ENCODE data around the gene PCDHGA9.
"Not testable (repeated sequence)": the region's sequence is repeated elsewhere in the genome, so short reads cannot be mapped to it uniquely, and the experiment has no call there.

Gene PCDHGA9

GRCh38 chr5:141382469-141383294 is 19.9 kb upstream of the PCDHGA9 start, which contains the start of gene PCDHGA7:
Gene PCDHGA7, plus strand, starts transcription at chr5:141382742. Its CDS starts 158 bp downstream, at chr5:141382900.
- TF ChIP-seq POLR2AphosphoS5 (IDR thresholded peaks at IDR 0.05; ENCODE audit: low read depth, low read length) (no peak), TAF1 (IDR thresholded peaks at IDR 0.05; ENCODE audit: borderline replicate concordance, insufficient read depth, low read length) (no peak), REST (IDR thresholded peaks at IDR 0.05; ENCODE audit: insufficient read depth in 1 of 2, low read depth in 2 of 2, low read length in 2 of 2) (no peak), SIN3A (IDR thresholded peaks at IDR 0.05; ENCODE audit: borderline replicate concordance, insufficient read depth, low read length) (no peak), FOXP2 (optimal IDR thresholded peaks at IDR 0.05; ENCODE audit: borderline replicate concordance, extremely low read depth, extremely low read length, insufficient read depth) (no peak)

- TF ChIP-seq FOXP2 (optimal IDR thresholded peaks at IDR 0.05; ENCODE audit: borderline replicate concordance, extremely low read depth, extremely low read length, insufficient read depth), result no peak
- no peak for TF ChIP-seq REST (IDR thresholded peaks at IDR 0.05; ENCODE audit: insufficient read depth in 1 of 2, low read depth in 2 of 2, low read length in 2 of 2)
- no peak for TF ChIP-seq SIN3A (IDR thresholded peaks at IDR 0.05; ENCODE audit: borderline replicate concordance, insufficient read depth, low read length)
- TF ChIP-seq POLR2AphosphoS5 (IDR thresholded peaks at IDR 0.05; ENCODE audit: low read depth, low read length), result no peak
- TF ChIP-seq TAF1 (IDR thresholded peaks at IDR 0.05; ENCODE audit: borderline replicate concordance, insufficient read depth, low read length), result no peak
Observed at GRCh38 chr5:141383345-141383744, 19.2 kb upstream of the PCDHGA9 start.

- TF ChIP-seq POLR2AphosphoS5 (IDR thresholded peaks at IDR 0.05; ENCODE audit: low read depth, low read length) (no peak), FOXP2 (optimal IDR thresholded peaks at IDR 0.05; ENCODE audit: borderline replicate concordance, extremely low read depth, extremely low read length, insufficient read depth) (no peak), SIN3A (IDR thresholded peaks at IDR 0.05; ENCODE audit: borderline replicate concordance, insufficient read depth, low read length) (no peak), TAF1 (IDR thresholded peaks at IDR 0.05; ENCODE audit: borderline replicate concordance, insufficient read depth, low read length) (no peak), REST (IDR thresholded peaks at IDR 0.05; ENCODE audit: insufficient read depth in 1 of 2, low read depth in 2 of 2, low read length in 2 of 2) (no peak)
Observed at GRCh38 chr5:141384471-141385267, 17.9 kb upstream of the PCDHGA9 start.

- TF ChIP-seq TAF1 (IDR thresholded peaks at IDR 0.05; ENCODE audit: borderline replicate concordance, insufficient read depth, low read length); REST (IDR thresholded peaks at IDR 0.05; ENCODE audit: insufficient read depth in 1 of 2, low read depth in 2 of 2, low read length in 2 of 2); POLR2AphosphoS5 (IDR thresholded peaks at IDR 0.05; ENCODE audit: low read depth, low read length): not testable (repeated sequence)
Observed at GRCh38 chr5:141387557-141388311, 14.8 kb upstream of the PCDHGA9 start, which contains the start of gene PCDHGB4. Gene PCDHGB4, plus strand, starts transcription at chr5:141387698. Its CDS starts 187 bp downstream, at chr5:141387885.
